SU-DHL-6 (cell line): Measurements from ENCODE around the gene IGF2BP2.

Source experiments
- H2AFZ ChIP-seq: fragments of 200-600 bp; sonication (generic); 2 replicates; pipeline ENCODE4 v1.6.1; 2014; ENCODE audit warnings: low read depth, mild to moderate bottlenecking, moderate library complexity, mixed read lengths, antibody characterized with exemption, low read length; ENCODE audit not compliant: severe bottlenecking
- H3F3A ChIP-seq: fragments of 200-600 bp; shearing (Covaris generic); 2 replicates; pipeline ENCODE4 v1.6.0; 2016; ENCODE audit warnings: antibody characterized with exemption, mild to moderate bottlenecking; ENCODE audit not compliant: insufficient read depth
- H3K27ac ChIP-seq: fragments of 200-600 bp; sonication (generic); 2 replicates; pipeline ENCODE4 v1.5.1; 2016; ENCODE audit warnings: low read depth, mild to moderate bottlenecking, low read length, moderate library complexity, mixed read lengths
- H3K27me3 ChIP-seq: fragments of 200-600 bp; sonication (generic), shearing (Covaris generic); 2 replicates; pipeline ENCODE4 v1.6.0; 2014; ENCODE audit warnings: mild to moderate bottlenecking, low read length
- H3K36me3 ChIP-seq: fragments of 200-600 bp; sonication (generic); 2 replicates; pipeline ENCODE4 v1.6.1; 2014; ENCODE audit warnings: mild to moderate bottlenecking, low read length, mixed read lengths
- H3K4me2 ChIP-seq: fragments of 300-600, 200-600 bp; shearing (Covaris generic), sonication (generic); 2 replicates; pipeline ENCODE4 v1.6.0; 2014; ENCODE audit warnings: low read length, low read depth, mild to moderate bottlenecking; ENCODE audit not compliant: poor library complexity, severe bottlenecking
- H3K4me3 ChIP-seq: fragments of 200-600 bp; sonication (generic); 2 replicates; pipeline ENCODE4 v1.5.1; 2014; ENCODE audit warnings: antibody characterized with exemption, low read length, mild to moderate bottlenecking, mixed read lengths; ENCODE audit not compliant: insufficient read depth, poor library complexity, severe bottlenecking
- H3K79me2 ChIP-seq: fragments of 200-600 bp; sonication (generic); 2 replicates; pipeline ENCODE4 v1.6.1; 2014; ENCODE audit warnings: mild to moderate bottlenecking, low read length, moderate library complexity; ENCODE audit not compliant: insufficient read depth
- H3K9ac ChIP-seq: fragments of 200-600 bp; sonication (generic); 2 replicates; pipeline ENCODE4 v1.7.0; 2014; ENCODE audit warnings: mild to moderate bottlenecking, low read length
- H3K9me2 ChIP-seq: fragments of 200-600 bp; sonication (generic); replicated peaks from 2 replicates; pipeline ENCODE4 v1.6.1; 2014; ENCODE audit warnings: low read length; ENCODE audit not compliant: insufficient read depth
- H3K9me3 ChIP-seq: fragments of 200-600 bp; sonication (generic); 2 replicates; pipeline ENCODE4 v1.6.1; 2014; ENCODE audit warnings: low read length, mixed read lengths; ENCODE audit not compliant: insufficient read depth
- H4K20me1 ChIP-seq: fragments of 200-600 bp; sonication (generic); 2 replicates; pipeline ENCODE4 v1.6.1; 2014; ENCODE audit warnings: low read depth, mild to moderate bottlenecking, antibody characterized with exemption, low read length, moderate library complexity, mixed read lengths
- CTCF ChIP-seq: fragments of 200-600 bp; sonication (generic); IDR thresholded peaks from one replicate; pipeline ENCODE4 v1.5.1; 2017; ENCODE audit warnings: antibody characterized with exemption, mild to moderate bottlenecking, low read length, moderate library complexity; ENCODE audit not compliant: insufficient read depth, poor library complexity, severe bottlenecking
- EZH2phosphoT487 ChIP-seq: fragments of 200-600 bp; sonication (generic), shearing (Covaris generic); conservative IDR thresholded peaks from 2 replicates; pipeline ENCODE4 v1.6.1; 2018; ENCODE audit warnings: mild to moderate bottlenecking, antibody characterized with exemption, low read length, moderate library complexity, mixed read lengths

IGF2BP2 gene

GRCh38 chr3:185658943-185659342, 165.9 kb downstream of the IGF2BP2 start:
- H3K9ac ChIP-seq: no peak overlapping the region
- H3K36me3 ChIP-seq: no peaks in the 10 kb centered on the region
- H3K9me2 ChIP-seq: no peaks in the 10 kb centered on the region
- no peak for TF ChIP-seq EZH2phosphoT487
- no peak for TF ChIP-seq CTCF
- no peak overlapping the region for H3K4me2 ChIP-seq
- H3F3A ChIP-seq: no peaks in the 10 kb centered on the region
- H3K9me3 ChIP-seq: no peaks in the 10 kb centered on the region
- no peaks in the 10 kb centered on the region for H4K20me1 ChIP-seq
- H3K27me3 ChIP-seq: no peaks in the 10 kb centered on the region
- H3K4me3 ChIP-seq: no peak overlapping the region
- no peak overlapping the region for H3K27ac ChIP-seq
- H2AFZ ChIP-seq: no peak overlapping the region
- H3K79me2 ChIP-seq: no peaks in the 10 kb centered on the region

GRCh38 chr3:185658504-185658912, 166.3 kb downstream of the IGF2BP2 start:
- H3K27ac ChIP-seq: no peak overlapping the region
- H3K36me3 ChIP-seq: no peaks in the 10 kb centered on the region
- H3K9me2 ChIP-seq: no peaks in the 10 kb centered on the region
- H2AFZ ChIP-seq: no peak overlapping the region
- no peak for TF ChIP-seq CTCF
- TF ChIP-seq EZH2phosphoT487: no peak
- H3K4me3 ChIP-seq: no peak overlapping the region
- H3K9me3 ChIP-seq: no peaks in the 10 kb centered on the region
- no peaks in the 10 kb centered on the region for H3F3A ChIP-seq
- H3K27me3 ChIP-seq: no peaks in the 10 kb centered on the region
- H3K9ac ChIP-seq: no peak overlapping the region
- no peaks in the 10 kb centered on the region for H3K79me2 ChIP-seq
- no peaks in the 10 kb centered on the region for H4K20me1 ChIP-seq
- H3K4me2 ChIP-seq: no peak overlapping the region

GRCh38 chr3:185657691-185658503, 166.9 kb downstream of the IGF2BP2 start:
- no peak overlapping the region for H3K27ac ChIP-seq
- H3K9me2 ChIP-seq: no peaks in the 10 kb centered on the region
- no peaks in the 10 kb centered on the region for H3K36me3 ChIP-seq
- H3K9ac ChIP-seq: no peak overlapping the region
- H3K4me2 ChIP-seq: no peak overlapping the region
- H2AFZ ChIP-seq: no peak overlapping the region
- H3K27me3 ChIP-seq: no peaks in the 10 kb centered on the region
- TF ChIP-seq EZH2phosphoT487: no peak
- TF ChIP-seq CTCF: no peak
- H4K20me1 ChIP-seq: no peaks in the 10 kb centered on the region
- no peaks in the 10 kb centered on the region for H3F3A ChIP-seq
- no peak overlapping the region for H3K4me3 ChIP-seq
- H3K9me3 ChIP-seq: no peaks in the 10 kb centered on the region
- H3K79me2 ChIP-seq: no peaks in the 10 kb centered on the region
